Measurements from ENCODE around the gene ATG10. TPM values are rescaled to one million over a fixed set of nuclear protein-coding genes. Genes with fewer than 3 reads are reported as not detected.

ATG10 gene
- total and polyA plus RNA-seq, 2 experiments from 2014 or later = 12.5 to 17.7 TPM

DNA sequence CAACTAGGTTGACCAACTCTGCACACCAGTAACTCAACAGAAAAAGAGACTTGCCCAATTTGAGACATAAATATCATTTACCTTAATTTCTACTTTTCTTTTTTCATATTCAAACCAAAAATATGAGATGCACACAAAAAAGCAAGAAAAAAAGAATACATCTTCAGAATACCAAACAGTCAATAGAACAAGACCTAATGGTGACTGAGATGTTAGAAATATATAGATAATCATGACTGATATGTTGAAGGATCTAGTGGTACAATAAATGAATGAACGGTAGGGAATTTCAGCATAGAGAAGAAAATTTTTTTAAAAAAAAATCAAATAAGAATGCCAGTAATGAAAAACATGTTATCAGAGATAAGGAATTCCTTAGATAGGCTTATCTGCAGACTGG lies 29.1 kb upstream of the ATG10 start:
- Mint-ChIP-seq H3K27me3 (ENCODE audit: insufficient read depth, low read depth, poor library complexity) (peaks cover 4% of the 10 kb centered on the region), H3K4me1 (no peaks in the 10 kb centered on the region), H3K4me3 (no peak overlapping the region), H3K9me3 (peaks cover 40% of the 10 kb centered on the region), H3K36me3 (ENCODE audit: low read depth) (peaks cover 24% of the 10 kb centered on the region), H3K27ac (no peak overlapping the region)
- Histone ChIP-seq H4K20me1 (replicated peaks; ENCODE audit: insufficient read depth) (no peaks in the 10 kb centered on the region), H3K27me3 (ENCODE audit: insufficient read depth) (no peaks in the 10 kb centered on the region), H3K4me1 (ENCODE audit: insufficient read depth) (no peaks in the 10 kb centered on the region), H3K79me2 (replicated peaks; ENCODE audit: insufficient read depth) (no peaks in the 10 kb centered on the region), H3K4me2 (no peak overlapping the region), H3K9me2 (ENCODE audit: insufficient read depth) (no peaks in the 10 kb centered on the region), H3F3A (replicated peaks; ENCODE audit: low read depth) (no peaks in the 10 kb centered on the region), H3K4me3 (no peak overlapping the region), H2AFZ (no peak overlapping the region), H3K27ac (ENCODE audit: low read depth) (no peak overlapping the region), H3K36me3 (ENCODE audit: insufficient read depth) (no peaks in the 10 kb centered on the region)
- no peak for ATAC-seq
- DNase-seq (ENCODE audit: low spot score) = no peak
- TF ChIP-seq, protein P1, sequence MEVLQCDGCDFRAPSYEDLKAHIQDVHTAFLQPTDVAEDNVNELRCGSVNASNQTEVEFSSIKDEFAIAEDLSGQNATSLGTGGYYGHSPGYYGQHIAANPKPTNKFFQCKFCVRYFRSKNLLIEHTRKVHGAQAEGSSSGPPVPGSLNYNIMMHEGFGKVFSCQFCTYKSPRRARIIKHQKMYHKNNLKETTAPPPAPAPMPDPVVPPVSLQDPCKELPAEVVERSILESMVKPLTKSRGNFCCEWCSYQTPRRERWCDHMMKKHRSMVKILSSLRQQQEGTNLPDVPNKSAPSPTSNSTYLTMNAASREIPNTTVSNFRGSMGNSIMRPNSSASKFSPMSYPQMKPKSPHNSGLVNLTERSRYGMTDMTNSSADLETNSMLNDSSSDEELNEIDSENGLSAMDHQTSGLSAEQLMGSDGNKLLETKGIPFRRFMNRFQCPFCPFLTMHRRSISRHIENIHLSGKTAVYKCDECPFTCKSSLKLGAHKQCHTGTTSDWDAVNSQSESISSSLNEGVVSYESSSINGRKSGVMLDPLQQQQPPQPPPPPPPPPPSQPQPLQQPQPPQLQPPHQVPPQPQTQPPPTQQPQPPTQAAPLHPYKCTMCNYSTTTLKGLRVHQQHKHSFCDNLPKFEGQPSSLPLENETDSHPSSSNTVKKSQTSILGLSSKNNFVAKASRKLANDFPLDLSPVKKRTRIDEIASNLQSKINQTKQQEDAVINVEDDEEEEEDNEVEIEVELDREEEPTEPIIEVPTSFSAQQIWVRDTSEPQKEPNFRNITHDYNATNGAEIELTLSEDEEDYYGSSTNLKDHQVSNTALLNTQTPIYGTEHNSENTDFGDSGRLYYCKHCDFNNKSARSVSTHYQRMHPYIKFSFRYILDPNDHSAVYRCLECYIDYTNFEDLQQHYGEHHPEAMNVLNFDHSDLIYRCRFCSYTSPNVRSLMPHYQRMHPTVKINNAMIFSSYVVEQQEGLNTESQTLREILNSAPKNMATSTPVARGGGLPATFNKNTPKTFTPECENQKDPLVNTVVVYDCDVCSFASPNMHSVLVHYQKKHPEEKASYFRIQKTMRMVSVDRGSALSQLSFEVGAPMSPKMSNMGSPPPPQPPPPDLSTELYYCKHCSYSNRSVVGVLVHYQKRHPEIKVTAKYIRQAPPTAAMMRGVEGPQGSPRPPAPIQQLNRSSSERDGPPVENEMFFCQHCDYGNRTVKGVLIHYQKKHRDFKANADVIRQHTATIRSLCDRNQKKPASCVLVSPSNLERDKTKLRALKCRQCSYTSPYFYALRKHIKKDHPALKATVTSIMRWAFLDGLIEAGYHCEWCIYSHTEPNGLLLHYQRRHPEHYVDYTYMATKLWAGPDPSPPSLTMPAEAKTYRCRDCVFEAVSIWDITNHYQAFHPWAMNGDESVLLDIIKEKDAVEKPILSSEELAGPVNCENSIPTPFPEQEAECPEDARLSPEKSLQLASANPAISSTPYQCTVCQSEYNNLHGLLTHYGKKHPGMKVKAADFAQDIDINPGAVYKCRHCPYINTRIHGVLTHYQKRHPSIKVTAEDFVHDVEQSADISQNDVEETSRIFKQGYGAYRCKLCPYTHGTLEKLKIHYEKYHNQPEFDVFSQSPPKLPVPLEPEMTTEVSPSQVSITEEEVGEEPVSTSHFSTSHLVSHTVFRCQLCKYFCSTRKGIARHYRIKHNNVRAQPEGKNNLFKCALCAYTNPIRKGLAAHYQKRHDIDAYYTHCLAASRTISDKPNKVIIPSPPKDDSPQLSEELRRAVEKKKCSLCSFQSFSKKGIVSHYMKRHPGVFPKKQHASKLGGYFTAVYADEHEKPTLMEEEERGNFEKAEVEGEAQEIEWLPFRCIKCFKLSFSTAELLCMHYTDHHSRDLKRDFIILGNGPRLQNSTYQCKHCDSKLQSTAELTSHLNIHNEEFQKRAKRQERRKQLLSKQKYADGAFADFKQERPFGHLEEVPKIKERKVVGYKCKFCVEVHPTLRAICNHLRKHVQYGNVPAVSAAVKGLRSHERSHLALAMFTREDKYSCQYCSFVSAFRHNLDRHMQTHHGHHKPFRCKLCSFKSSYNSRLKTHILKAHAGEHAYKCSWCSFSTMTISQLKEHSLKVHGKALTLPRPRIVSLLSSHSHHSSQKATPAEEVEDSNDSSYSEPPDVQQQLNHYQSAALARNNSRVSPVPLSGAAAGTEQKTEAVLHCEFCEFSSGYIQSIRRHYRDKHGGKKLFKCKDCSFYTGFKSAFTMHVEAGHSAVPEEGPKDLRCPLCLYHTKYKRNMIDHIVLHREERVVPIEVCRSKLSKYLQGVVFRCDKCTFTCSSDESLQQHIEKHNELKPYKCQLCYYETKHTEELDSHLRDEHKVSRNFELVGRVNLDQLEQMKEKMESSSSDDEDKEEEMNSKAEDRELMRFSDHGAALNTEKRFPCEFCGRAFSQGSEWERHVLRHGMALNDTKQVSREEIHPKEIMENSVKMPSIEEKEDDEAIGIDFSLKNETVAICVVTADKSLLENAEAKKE (CRISPR knock-in tag; IDR thresholded peaks at IDR 0.05) = no peak
- TF ChIP-seq STAT1 (IDR thresholded peaks at IDR 0.05; ENCODE audit: unreplicated experiment) (no peak), EZH2phosphoT487 (IDR thresholded peaks at IDR 0.05; ENCODE audit: unreplicated experiment) (no peak), EZH2 (IDR thresholded peaks at IDR 0.05; ENCODE audit: low read depth, unreplicated experiment) (no peak)
- TF ChIP-seq, protein P2, sequence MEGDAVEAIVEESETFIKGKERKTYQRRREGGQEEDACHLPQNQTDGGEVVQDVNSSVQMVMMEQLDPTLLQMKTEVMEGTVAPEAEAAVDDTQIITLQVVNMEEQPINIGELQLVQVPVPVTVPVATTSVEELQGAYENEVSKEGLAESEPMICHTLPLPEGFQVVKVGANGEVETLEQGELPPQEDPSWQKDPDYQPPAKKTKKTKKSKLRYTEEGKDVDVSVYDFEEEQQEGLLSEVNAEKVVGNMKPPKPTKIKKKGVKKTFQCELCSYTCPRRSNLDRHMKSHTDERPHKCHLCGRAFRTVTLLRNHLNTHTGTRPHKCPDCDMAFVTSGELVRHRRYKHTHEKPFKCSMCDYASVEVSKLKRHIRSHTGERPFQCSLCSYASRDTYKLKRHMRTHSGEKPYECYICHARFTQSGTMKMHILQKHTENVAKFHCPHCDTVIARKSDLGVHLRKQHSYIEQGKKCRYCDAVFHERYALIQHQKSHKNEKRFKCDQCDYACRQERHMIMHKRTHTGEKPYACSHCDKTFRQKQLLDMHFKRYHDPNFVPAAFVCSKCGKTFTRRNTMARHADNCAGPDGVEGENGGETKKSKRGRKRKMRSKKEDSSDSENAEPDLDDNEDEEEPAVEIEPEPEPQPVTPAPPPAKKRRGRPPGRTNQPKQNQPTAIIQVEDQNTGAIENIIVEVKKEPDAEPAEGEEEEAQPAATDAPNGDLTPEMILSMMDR (conservative IDR thresholded peaks at IDR 0.05; ENCODE audit: low read depth in 2 of 2) = no peak
- TF ChIP-seq, protein P3, sequence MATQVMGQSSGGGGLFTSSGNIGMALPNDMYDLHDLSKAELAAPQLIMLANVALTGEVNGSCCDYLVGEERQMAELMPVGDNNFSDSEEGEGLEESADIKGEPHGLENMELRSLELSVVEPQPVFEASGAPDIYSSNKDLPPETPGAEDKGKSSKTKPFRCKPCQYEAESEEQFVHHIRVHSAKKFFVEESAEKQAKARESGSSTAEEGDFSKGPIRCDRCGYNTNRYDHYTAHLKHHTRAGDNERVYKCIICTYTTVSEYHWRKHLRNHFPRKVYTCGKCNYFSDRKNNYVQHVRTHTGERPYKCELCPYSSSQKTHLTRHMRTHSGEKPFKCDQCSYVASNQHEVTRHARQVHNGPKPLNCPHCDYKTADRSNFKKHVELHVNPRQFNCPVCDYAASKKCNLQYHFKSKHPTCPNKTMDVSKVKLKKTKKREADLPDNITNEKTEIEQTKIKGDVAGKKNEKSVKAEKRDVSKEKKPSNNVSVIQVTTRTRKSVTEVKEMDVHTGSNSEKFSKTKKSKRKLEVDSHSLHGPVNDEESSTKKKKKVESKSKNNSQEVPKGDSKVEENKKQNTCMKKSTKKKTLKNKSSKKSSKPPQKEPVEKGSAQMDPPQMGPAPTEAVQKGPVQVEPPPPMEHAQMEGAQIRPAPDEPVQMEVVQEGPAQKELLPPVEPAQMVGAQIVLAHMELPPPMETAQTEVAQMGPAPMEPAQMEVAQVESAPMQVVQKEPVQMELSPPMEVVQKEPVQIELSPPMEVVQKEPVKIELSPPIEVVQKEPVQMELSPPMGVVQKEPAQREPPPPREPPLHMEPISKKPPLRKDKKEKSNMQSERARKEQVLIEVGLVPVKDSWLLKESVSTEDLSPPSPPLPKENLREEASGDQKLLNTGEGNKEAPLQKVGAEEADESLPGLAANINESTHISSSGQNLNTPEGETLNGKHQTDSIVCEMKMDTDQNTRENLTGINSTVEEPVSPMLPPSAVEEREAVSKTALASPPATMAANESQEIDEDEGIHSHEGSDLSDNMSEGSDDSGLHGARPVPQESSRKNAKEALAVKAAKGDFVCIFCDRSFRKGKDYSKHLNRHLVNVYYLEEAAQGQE (IDR thresholded peaks at IDR 0.05; ENCODE audit: unreplicated experiment) = no peak
